ENCODE data around the gene DIPK1A.

GRCh38 chr1:92948071-92948470 is 13.2 kb downstream of the DIPK1A start:
- no peak for TF ChIP-seq CTCF (IDR thresholded peaks at IDR 0.05)
- no peak for TF ChIP-seq POLR2A (IDR thresholded peaks at IDR 0.05)
